Superior temporal gyrus (tissue), 1 donor: ENCODE results near the gene ZNF44.
"Not testable (repeated sequence)": the region's sequence is repeated elsewhere in the genome, so short reads cannot be mapped to it uniquely, and the experiment has no call there.

Experiments used
- DNase-seq: peaks from one replicate; pipeline ENCODE4 v3.0.0-alpha.2; 2016; ENCODE audit errors: extremely low spot score

Gene ZNF44

DNA sequence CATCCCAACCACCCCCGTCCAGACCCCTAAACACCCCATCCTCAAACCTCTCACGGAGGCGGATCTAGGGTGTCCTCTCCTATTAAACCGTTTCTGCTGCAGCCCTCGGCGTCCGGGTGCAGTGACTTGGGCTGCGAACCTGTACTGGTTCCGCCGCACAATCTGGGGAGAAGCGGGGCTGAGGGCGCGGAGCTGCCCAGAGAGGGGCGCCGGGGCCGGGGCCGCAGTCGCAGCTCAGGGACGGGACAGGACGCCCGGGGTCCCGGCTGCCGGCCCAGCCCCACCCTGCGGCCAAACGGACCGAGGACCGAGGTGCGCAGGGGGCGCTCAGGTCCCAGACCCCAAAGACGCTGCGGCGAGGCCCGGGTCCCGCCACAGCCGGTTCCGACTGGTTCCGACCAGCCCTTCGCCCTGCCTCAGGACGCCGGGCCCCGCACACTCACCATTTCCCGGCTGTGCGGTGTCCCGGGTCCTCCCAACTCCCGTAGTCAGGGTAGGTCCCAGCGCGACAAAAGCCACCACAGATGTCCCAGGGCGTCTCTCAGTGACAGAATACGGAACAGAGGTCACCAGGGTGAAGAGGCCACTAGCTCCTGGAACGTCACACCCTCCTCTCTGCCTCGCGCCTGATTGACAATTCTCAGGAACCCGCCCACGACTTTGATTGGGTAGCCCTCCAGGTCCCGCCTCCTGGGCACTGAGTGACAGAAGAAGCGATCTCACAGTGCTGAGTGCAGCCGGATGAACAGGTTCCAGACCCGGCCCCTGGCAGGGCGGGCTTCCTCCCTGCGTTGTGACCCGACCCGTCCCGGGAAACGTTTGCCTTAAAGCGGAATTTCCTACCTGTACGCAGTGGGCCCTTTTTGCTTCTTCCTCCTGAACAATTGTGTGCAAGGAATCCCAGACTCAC is at the start of gene ZNF44:
Gene ZNF44, minus strand, starts transcription at position 635 of the 910 bp plus-strand sequence. Its CDS starts 189 bp downstream, at position 446.
- DNase-seq: peak; percentile 99

DNA sequence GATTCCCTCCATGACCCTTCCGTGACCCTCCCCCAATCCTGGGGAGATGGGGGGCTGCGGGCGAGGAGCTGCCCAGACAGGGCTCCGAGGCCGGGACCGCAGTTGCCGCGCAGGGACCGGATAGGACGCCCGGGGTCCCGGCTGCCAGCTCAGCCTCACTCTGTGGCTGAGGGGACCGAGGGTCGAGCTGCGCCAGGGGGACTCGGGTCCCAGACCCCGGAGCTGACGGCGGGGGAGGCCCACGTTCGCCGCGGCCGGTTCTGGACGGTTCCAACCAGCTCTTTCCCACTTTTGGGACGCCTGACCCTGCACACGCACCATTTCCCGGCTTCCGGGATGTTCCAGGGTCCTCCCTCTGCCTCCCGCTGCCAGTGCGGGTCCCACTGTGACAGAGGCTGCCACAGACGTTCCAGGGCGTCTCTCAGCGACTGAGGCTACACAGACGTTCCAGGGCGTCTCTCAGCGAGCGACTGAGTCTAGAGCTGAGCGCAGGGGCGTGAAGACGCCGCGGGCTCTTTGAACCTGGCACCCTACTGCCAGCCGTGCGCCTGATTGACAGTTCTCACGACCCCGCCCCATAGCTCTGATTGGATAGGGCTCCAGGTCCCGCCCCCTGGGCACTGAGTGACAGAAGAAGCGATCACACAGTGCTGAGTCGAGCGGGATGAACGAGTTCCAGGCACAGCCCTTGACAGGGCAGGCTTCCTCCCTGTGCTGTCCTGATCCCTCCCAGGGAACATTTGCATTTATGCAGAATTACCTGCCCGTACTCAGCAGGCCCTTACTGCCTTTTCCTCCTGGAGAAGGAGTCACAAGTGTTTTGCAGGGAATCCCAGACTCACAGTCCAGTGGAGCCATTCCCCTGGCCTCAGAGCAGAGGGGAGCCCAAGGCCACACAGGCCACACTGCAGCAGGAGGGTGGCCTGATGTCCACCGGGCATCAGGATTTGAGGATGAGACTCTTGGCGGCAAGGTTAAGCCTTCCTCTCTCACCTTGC is 38.8 kb upstream of the ZNF44 start, which contains the start of gene ZNF563:
Gene ZNF563, minus strand, starts transcription at position 472 of the 998 bp plus-strand sequence. Its CDS starts 151 bp downstream, at position 321.
- DNase-seq: peak; percentile 99

- no peak for DNase-seq
Measured at GRCh38 chr19:12331211-12331941, 36.7 kb upstream of the ZNF44 start.

DNA sequence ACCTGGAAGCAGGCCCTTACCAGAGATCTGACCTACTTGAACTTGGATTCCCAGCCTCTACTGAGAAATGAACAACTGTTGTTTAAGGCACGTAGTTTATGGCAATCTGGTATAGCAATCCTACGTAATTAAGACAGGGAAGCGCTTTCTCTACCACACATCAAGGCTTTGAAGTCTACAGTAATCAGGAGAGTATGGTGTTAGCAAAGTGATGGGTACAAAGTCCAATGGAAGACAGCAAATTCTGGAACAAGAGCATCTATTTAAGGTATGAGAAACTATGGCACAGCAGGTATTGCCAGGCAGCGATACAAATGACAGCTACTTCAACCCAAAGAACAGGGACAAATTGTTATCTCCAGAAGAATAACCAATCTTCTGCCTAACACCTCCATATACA is 35.7 kb upstream of the ZNF44 start:
- no peak for DNase-seq

- DNase-seq: no peak
Measured at GRCh38 chr19:12325690-12326089, 31.0 kb upstream of the ZNF44 start.

DNA sequence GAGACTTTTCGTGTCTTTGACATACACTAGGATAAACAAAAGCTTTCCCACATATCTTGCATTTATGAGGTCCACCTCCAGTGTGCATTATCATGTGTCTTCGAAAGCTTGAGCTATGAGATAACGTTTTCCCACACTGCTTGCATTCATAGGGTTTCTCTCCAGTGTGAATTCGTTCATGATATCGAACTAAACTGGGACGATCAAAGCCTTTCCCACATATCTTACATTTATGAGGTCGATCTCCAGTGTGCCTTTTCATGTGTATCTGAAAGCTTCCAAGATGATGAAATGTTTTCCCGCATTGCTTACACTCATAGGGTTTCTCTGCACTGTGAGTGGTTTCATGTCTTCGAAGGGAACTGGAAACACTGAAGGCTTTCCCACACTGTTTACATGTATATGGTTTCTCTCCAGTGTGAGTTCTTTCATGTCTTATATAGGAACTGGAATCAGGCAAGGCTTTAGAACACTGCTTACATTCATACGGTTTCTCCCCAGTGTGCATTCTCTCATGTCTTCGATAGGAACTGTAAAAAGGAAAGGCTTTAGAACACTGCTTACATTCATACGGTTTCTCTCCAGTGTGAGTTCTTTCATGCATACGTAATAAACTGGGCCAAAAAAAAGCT is 24.2 kb upstream of the ZNF44 start:
- no peak for DNase-seq

- no peak for DNase-seq
Measured at GRCh38 chr19:12314553-12314952, 19.9 kb upstream of the ZNF44 start.

GRCh38 chr19:12308891-12309290 is 14.2 kb upstream of the ZNF44 start:
- DNase-seq: not testable (repeated sequence)

GRCh38 chr19:12295191-12295590 is 508 bp upstream of the ZNF44 start:
- no peak for DNase-seq

GRCh38 chr19:12293777-12294248 is 870 bp downstream of the ZNF44 start:
- peak; percentile 14 for DNase-seq

DNA sequence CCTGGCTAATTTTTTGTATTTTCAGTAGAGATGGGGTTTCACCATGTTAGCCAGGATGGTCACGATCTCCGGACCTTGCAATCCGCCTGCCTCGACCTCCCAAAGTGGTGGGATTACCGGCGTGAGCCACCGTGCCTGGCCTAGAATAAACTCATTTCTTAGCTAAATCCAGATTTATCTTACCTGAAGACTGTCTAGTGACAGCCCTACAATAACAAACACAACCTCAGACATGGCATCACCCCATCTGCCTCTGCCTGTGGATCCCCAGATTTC is 5.0 kb downstream of the ZNF44 start:
- no peak for DNase-seq

DNA sequence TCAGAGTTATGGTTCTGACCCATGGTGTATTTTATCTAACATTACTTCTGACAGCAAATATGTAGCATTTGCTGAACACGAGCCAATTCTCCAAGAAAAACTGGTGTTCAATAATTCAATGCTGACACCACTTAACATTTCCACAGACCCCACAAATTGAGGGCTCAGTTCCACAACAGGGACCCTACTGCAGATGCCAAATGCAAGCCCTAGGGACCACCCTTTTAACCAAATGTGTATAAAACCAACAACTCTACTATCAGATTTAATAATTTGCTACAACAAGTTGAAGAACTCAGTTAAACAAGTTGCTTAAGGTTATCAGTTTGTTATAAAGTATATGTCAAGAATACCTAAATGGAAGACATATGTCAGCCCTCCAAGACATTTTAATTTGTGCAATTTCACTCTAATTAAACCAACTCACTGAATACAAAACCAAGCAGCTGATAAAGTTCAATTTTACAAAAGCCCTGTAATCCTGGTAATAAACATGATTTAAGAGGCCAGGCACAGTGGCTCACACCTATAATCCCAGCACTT is 6.7 kb downstream of the ZNF44 start:
- no peak for DNase-seq

GRCh38 chr19:12284631-12285030 is 10.1 kb downstream of the ZNF44 start:
- DNase-seq: no peak

DNA sequence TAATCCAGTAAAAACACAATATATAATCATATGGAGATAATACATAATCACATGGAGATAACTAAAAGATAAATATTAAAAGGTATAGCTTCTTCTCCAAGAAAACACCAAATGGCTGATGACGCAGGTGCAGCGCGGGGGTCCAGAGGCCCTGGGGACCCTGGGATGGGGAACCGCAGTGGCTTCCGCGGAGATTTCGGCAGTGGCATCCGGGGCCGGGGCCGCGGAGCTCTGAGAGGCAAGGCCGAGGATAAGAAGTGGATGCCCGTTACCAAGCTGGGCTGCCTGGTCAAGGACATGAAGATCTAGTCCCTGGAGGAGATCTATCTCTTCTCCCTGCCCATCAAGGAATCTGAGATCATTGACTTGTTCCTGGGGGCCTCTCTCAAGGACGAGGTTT is 10.5 kb downstream of the ZNF44 start:
- DNase-seq: no peak

DNA sequence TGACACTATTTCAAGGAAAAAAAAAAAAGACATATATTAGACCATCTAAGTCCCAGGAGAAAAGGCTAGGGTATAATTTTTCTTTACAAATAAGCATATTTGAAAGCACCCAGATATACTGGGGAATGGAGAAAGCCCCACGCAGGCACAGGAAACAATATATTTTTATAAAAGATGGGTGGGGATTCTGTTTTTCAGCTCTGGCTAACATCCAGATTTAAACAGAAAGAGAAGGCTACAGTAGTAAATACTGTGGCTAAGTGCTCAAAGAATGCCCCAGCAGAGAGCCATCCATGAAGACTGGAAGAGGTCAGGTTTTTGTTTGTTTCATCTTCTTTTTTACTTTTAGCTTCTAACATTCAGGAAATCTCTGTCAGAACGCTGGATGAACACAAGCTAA is 16.0 kb downstream of the ZNF44 start:
- DNase-seq: no peak

DNA sequence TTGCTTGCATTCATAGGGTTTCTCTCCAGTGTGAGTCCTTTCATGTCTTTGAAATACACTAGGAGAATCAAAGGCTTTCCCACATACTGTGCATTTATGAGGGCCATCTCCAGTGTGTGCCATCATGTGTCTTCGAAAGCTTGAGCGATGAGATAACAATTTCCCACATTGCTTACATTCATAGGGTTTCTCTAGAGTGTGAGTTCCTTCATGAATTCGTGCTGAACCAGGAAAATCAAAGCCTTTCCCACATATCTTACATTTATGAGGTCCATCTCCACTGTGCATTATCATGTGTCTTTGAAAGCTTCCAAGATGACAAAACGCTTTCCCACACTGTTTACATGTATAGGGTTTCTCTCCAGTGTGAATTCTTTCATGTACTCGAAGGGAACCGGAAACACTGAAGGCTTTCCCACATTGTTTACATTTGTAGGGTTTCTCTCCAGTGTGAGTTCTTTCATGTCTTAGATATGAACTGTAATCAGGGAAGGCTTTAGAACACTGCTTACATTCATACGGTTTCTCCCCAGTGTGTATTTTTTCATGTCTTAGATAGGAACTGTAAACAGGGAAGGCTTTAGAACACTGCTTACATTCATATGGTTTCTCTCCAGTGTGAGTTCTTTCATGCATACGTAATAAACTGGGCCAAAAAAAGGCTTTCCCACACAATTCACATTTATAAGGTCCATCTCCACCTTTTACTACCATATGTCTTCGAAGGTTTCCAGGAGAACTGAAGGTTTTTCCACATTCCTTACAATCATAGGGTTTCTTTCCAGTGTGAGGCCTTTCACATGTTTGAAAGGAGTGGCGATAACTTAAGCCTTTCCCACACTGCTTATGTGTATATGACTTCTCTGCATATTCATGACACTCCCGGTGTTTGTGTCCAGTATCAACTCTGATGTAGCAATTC is 21.4 kb downstream of the ZNF44 start:
- no peak for DNase-seq

DNA sequence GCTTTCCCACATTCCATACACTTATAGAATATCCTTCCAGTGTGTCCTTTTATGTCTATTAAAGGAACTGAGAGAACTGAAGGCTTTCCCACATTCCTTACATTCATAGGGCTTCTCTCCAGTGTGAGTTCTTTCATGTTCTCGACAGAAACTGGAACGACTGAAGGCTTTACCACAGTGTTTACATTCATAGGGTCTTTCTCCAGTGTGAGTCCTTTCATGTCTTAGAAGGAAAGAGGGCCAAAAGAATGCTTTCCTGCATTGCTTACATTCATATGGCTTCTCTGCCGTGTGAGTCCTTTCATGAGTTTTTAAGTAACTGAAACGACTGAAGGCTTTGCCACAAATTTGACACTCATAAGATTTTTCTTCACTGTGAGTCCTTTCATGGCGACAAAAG is 22.3 kb downstream of the ZNF44 start:
- no peak for DNase-seq

GRCh38 chr19:12270854-12271253 is 23.8 kb downstream of the ZNF44 start:
- DNase-seq: no peak

DNA sequence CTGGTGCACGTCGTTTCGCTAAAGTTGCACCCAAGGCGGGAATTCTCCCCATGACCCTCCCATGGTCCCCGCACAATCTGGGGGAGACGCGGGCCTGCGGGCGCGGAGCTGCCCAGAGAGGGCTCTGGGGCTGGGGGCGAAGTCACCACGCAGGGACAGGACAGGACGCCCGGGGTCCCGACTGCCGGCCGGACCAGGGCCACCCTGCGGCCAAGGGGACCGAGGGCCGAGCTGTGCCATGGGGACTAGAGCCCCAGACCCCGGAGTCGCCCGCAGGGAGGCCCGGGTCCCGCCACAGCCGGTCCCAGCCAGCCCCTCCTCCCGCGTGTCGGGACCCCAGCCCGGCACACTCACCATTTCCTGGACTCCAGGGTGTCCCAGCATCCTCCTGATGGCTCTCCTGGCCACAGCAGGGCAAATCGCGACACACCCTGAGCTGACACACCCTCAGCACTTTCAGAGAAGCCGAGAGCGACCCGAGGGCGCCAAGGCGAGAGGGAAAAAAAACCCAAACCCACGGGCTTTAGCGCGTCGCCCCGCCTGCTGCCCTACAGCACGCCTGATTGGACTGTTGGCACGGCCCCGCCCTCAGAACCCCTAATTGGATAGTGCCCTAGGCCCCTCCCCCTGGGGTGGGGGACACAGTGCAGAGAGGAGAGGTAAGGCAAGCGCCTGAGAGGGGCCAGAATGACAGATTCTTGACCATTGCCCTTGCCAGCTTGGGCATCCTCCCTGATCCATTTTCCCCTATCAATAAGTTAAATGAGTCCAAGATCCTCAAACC is 28.6 kb downstream of the ZNF44 start:
- DNase-seq: no peak
